GM18909 (cell line): ENCODE results near the gene VTI1A.
A peak's percentile ranks its signal among the peaks of the same experiment; 100 is the strongest.
"Not testable (repeated sequence)": the region's sequence is repeated elsewhere in the genome, so short reads cannot be mapped to it uniquely, and the experiment has no call there.

ENCODE experiments used
- ATAC-seq: cut with Tn5 transposase; IDR thresholded peaks from one replicate; pipeline ENCODE4 v1.9.1; 2021; ENCODE audit warnings: mild to moderate bottlenecking; ENCODE audit not compliant: unreplicated experiment, poor library complexity

The VTI1A gene

DNA sequence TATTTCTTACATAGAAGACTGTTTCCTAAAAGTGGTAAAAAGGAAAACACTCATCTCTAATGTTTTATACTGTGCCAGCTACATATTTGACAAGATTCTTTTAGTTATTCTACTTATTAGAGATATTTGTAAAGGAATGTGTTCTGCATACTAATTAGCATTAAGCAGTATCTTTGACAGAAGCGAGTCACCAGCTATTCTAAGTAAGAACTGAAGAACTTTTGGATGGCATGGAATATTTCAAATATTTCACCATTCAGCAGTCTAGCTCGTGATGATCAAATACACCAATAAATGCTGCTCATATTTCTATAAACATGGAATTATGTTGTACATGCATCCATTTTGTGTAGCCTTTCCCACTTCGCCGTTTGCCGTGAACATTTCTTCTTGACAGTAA lies 261.4 kb downstream of the VTI1A start:
- no peak for ATAC-seq

DNA sequence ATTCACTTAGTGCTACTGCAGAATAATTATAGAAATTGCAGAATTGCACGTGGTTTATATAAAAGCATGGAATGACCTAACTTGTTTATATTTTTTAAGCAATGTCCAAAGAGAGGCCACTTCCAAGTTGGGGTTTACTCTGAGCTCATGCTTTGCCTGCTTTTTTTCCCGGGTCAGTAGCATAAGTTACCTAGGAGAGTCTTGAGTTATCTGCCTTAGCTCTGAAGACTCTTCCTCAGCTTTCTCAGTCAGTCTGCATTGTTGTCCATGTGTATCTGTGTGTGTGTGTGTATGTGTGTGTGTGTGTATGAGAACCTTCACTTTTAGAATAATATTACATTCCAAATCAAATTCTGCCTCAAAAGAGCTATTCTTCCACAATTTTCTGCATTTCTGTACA lies 263.5 kb downstream of the VTI1A start:
- ATAC-seq = no peak

DNA sequence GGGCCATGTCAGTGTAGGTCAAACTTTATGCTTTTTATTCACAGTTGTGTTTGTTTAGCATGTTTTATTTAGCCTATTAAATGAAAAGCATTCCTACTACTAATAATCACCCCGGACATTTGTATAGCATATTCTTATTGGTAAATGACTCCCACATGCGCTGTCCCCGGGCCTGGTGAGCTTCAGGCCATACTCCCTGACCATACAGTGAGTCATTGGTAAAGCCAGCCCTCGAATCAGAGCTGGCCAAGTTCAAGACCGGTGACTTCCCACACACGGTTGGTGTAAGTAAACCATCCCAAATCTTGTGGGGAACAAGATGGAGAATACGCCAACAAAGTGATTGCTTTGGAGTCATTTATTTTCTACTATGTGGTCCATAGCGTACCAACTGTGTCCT lies 264.4 kb downstream of the VTI1A start:
- ATAC-seq = no peak

DNA sequence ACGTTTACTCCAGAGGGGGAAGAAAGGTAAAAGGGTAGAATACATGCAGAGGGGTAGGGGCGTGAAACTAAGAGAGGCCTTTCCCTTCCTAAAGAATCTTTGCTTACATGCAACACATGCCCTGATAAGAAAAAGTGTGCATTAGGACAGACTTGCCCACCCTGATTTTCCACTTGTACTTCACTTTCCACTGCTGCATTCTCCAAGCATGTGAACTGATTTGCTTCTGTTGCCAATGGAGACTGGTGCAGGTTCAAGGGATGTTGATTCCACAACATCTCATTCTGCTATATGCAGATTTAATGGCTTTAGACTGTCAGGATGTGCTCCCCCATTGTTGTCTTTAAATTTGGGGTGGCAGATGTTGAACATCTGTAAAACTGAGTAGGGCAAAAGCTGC lies 265.5 kb downstream of the VTI1A start:
- ATAC-seq = no peak

DNA sequence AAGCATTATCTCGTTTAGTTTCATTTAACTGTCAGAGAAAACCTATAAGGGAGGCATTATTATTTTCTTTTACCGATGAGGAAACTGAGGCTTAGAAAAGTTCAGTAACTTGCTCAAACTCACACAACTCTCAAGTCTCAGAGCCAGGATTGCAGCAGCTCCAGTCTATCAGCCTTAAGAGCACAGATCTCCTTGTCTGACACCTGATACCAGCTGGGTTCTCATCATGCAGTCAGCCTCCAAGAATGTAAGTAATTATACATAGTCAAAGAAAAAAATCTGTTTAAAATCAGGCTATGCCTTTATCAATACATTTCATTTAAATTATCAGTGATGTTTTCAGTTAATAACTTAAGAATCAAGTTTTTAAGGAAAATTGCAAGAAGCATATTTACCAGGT lies 266.4 kb downstream of the VTI1A start:
- ATAC-seq = no peak

DNA sequence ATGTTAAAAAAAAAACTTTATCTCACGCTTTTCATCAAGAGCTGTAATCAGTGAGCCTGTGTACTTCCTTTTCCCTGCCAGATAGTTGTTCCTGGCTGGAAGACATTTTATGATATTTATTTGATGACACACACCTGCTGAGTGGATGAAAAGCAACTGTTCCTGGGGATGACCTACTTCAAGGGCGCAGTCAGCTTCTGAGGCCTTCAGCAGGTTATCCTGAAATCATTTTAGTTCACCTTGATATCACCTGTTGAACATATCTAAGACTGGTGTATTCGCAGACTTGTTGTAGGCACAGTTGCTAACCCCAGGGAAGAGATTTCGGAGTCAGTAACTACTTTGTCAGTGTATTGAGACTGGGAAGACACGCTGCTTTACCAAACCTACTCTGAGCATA lies 268.6 kb downstream of the VTI1A start:
- ATAC-seq = no peak

DNA sequence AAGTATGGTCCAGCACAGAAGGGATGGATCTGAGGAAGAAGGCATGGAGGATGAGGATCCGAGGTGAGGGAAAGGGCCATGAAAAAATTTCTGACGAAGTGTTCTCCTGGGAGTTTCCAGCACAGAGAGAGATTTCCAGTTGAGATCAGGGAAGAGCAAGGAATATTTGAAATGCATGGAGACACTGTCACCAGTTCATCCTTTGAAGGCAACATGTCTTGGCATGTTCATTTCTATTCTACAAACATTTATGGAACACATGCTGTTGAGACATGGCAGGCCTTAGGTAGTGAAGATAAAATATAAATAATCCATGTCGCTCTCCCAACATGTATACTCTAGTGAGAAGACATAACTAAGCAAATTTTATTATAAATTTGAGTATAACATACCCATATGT lies 269.1 kb downstream of the VTI1A start:
- ATAC-seq = no peak

DNA sequence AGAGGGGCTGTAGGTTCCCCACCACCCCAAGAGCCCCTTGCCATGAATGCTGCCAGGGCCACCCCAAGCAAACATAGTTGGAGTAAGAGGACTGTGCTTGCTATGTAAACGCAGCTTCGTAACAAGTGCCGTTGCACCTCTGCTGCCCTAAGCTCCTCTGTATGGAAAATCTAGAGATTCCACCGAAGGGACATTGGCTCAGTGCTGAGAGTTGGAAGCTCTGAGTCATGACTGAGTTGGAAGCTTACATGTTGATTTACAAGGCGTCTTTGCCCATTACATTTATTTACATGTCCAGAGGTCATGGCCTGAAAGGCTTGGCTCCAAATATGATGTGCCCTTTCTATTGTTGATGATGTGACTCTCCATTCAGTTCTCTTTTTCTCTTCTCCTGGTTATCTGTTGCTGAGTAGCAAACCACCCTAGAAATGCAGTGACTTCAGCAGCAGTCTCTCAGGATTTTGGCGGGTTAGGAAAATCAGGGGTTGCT lies 270.0 kb downstream of the VTI1A start:
- no peak for ATAC-seq

DNA sequence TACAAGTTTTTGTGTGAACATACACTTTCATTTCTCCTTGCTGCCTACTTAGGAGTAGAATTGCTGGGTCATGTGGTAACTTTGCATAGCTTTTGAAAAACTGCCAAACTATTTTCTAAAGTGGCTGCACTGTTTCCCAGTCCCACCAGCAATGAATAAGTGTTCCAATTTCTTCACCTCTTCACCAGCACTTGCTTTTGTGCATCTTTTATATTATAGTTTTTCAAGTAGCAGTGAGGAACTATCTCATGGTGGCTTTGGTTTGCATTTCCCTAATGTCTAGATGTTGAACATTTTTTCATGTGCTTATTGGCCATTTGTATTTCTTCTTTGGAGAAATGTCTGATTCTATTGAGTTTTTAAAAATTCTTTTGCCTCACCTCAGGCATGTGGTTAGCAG lies 273.2 kb downstream of the VTI1A start:
- no peak for ATAC-seq

DNA sequence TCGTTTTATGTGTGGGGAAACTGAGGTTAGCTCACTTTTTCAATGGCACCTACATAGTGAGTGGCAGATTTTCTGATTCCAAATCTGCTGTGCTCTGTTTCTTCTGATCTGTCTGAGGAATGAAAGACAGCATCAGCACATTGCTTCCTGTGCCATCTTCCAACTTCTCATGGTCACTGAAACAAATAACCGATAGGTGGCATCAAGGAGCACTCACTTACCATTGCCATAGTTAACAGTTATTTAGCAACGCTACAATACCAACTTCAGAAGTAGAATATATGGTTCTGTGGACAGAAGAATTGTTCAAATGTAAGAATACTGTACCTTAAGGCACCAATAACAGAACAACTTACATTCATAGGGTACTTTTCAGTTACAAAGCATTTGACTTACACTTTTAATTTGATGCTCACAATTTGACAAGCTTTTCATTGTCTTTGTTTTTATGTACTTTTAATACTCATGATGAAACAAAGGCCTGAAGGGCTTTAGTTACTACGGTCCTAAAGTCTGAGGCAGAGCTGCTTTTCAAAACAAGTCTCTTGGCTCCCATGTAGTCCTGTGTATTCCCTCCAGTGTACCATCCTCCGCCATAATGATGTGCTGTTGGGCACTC lies 274.2 kb downstream of the VTI1A start:
- peak; percentile 53 for ATAC-seq

DNA sequence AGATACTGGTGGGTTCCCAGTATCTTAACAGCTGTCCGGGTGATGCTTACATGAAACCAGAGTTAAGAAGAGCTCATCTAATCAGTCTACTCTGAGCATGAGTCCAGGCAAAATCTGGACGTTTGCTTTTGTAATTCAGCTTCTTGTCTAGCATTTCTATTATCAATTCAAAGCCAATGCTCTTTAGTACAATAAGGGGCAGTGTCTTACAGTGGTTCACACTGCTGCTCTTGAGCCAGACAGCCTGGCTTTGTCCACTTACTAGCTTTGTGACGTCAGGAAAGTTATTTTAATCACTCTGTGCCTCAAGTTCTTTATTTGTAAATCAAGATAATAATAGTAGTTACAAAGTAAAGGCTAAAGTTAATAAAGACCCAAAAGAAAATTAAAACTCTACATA lies 275.7 kb downstream of the VTI1A start:
- no peak for ATAC-seq

DNA sequence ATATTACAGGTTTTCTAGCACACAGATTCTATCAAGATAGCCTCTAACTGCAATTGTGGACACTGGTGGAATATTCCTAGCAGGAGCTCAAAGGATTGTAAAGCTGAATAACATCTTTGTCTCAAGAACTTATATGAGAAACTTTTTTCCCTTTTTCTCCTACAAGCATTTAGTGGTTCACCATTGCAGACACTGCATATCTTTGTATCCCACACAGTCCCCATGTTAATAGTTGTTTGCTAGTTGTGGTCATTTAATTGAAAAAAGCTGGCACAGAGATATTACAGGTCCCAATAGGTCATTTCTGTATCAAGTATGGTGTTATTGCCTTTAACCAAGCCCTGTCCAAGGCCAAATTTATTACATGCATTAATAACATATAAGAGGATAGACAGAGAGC lies 276.9 kb downstream of the VTI1A start:
- ATAC-seq = no peak

DNA sequence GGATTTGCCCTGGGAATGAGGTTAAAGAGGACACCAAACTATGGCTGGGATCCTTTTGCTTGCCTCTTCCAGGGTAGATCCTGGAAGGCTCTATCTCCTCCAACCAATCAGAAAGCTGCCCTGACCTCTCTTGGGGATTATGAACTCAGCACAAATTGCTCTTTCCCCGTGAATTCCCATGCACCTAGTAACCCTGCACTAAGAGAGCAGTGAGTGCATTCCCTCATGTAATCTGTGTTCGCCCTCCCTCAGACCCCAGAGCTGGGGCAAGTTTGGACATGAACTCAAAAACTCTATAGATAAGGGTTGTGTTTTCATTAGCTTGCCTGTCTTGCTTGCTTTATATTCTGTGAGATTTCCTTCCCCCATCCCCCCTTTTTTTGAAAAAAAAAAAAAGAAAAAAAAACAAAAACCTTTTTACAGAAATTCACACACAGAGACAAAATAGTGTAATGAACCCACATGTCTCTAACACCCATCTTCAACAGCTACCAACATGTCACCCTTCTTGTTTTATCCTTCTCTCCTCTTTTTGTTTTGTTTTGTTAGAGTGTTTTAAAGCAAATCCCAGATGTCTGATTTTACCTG lies 277.5 kb downstream of the VTI1A start:
- ATAC-seq = no peak

DNA sequence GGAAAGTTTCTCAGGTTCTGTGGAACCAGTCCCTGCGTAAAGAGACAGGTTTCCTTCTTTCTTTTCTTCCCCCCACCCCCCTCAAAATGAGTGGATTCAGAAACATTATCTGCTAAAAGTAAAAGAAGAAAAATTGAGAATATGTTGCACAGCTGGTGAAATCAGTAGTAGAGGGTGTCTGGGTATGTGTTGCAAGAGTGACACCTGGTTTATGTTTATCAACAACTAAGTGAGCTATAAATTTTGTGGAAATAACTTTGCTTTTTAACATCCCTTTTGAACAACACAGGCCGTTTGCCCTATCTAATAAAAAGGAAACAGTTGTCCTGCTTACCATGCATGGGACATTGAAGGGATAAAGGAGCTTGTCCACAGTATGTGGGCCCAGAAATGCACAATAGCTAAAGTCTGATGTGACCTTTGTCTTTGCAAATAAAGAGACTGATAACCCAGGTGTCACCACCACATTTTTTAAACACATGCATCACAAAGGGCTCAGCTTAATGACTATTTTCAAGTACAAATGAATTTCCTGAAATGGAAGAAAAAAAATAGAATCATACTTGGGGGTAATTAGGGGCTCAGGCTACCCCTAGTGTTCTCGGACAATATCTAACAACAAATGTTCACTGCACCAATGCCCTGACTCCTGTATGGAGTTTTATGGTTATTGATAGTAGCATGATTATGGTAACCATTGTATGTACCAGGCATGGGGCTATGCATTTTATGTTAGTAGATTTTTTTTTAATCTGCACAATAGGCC lies 281.3 kb downstream of the VTI1A start:
- peak; percentile 8 for ATAC-seq

DNA sequence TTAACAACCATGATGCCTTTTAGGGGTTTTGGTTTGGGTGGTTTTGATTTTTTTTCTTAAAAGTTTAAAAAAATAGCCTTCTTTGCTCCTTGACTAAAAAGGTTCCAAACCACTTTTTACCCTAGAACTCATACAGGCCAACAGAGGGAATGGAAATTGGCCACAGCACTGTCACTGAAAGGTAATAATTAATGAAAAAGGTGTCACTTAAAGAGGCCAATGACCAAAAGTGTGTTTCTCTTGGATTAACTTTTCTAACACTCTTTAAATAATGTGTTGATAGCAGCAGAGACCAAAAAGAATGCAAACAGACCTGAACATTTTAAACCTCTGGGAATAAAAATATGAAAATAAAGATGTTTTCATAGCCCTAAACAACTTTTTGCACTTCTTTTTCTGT lies 282.0 kb downstream of the VTI1A start:
- peak; percentile 68 for ATAC-seq

DNA sequence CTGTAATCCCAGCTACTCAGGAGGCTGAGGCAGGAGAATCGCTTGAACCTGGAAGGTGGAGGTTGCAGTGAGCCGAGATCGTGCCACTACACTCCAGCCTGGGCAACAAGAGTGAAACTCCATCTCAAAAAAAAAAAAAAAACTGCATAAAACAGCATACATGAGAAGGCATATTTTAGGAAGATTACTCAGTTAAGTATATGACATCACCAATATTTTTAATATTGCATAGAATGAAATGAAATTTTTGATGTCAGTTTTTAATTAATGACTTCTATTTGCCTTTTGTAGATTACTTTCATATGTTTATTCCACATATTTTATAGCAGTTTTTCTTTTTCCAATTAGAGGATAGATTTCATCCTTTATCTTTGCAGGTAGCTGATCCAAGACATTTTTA lies 284.4 kb downstream of the VTI1A start:
- ATAC-seq = not testable (repeated sequence)

DNA sequence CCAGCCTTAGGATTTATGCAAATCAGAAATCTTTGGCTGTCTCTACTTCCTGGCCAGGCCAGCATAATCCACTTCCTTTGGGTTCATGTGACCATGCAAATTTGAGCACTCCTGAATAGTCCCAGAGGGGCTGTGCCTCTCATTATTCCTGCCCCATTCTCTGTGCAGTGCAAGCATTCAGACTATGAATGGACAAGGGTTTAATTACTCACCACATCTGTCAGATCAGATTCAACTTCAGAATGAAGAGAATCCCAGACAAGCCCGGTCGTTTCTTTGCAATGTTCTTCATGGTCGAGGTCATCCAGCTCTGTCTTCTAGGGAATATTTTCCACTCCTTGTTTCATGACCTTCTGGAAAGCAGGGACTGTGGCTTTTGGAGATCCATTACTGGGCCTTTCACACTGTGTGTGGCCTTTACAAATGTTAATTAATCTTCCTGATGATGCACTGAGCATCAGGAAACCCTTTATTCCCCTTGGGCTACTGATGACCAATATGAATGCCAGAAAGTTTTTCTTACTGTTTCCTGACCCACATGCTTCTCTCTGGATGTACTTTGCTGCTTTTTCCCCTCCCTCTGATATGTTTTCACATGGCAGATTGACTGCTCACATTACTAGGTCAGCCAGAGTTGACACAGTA lies 285.4 kb downstream of the VTI1A start:
- ATAC-seq = no peak

DNA sequence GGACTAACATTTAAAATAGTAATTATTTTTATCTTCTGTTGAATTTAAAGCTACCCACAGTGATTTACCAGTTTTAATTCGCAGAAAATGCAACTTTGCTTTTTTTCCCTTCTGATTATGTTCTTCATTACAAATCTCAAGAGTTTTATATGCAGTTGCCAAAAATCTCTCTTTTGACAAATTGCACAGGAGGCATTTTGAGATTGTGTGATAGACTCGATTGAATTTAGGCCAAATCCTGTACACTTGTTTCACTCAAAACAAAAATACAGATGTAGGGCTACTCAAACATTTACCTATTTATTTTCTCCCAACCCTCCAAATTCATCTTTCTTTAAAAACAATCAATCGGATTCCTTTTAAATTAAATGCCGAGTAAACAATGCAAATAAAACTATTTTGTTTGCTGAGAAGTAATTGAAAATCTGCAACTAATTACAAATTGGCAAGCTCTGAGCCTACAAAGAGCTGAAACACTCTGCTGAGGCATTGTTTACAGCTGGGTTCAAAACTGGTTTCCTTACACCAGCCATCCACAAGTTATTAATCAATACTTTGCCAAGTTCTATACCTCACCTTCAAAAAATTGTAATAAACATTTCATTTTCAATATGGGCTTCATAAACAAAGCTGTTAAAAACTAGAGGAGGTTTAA lies 288.2 kb downstream of the VTI1A start:
- ATAC-seq = no peak

DNA sequence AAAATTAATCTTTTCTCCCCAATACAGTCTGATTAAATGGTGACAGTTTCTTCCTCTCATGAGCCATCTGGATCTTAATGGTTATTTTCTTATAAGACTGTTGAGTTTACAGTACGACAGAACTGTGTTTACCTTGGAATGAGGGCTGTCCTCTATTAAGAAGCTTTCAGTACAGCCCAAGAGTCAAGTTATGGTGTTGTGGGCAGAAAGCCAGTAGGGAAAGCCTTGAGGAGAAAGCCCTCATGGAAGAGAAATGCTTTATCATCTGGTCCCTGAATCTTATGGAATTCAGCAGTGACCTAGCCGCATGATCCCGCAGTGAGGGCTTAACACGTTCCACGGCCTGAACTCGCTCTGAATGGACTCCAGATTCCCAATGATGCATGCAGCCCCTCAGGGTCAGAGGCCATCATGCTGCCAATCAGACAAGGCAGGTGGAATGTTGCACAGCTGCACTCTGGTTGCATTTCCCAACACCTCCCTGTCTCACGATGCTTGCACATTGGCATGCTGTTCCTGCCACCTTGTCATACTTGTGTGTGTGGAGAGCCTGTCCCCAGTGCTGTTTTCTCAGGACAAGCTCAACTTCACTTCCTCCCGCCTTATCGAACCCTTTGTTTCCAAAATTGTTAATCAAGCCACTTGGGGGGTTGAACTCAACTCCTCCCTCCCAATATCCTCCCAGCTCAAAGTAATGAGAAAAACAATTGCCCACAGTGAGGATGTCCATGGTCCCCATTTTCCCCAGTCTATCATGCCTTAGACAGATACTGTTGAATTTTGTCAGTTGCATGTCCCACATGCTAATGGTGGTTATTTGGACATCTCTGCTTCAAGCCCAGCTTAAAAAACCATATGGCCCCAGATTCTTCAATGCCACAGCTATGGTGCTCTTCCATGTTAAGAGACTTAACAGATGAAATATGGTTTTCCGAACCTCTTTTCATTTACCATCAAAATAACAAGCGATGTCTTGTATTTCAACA lies 291.9 kb downstream of the VTI1A start:
- ATAC-seq = no peak
